ENCODE data around the gene RFX3. TPM values are rescaled to one million over a fixed set of nuclear protein-coding genes. Genes with fewer than 3 reads are reported as not detected.

The RFX3 gene
- total and polyA plus RNA-seq, 8 donors: 10.5 to 26.2 (median 17.4) TPM

DNA sequence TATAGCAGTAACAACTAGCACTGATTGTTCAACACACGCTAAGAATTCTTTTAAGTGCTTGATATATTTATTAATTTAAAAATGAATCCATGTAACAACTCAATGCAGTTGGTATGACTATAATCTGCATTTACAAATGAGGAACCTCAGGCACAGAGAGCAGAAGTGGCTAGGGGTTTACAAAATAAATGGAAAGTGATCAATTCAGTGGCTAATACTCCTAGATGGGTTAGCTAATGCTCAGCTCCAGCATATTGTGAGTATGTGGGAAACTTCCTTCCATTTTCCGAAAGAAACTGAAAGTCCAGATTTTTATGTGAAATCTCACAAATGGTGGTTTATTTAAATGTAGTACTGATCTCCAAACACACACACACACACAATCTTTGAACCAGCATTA is 128.0 kb downstream of the RFX3 start:
- no peak for ATAC-seq
- Histone ChIP-seq H3K4me3 (no peak overlapping the region), H3K4me1 (peaks cover 0 to 8% of the 10 kb centered on the region in 2 donors), H3K27me3 (no peaks in the 10 kb centered on the region), H3K9me3 (no peaks in the 10 kb centered on the region), H3K27ac (peak overlapping the region; percentile 34 to 84), H3K36me3 (peaks cover 0 to 8% of the 10 kb centered on the region in 2 donors)
- TF ChIP-seq, protein P1, sequence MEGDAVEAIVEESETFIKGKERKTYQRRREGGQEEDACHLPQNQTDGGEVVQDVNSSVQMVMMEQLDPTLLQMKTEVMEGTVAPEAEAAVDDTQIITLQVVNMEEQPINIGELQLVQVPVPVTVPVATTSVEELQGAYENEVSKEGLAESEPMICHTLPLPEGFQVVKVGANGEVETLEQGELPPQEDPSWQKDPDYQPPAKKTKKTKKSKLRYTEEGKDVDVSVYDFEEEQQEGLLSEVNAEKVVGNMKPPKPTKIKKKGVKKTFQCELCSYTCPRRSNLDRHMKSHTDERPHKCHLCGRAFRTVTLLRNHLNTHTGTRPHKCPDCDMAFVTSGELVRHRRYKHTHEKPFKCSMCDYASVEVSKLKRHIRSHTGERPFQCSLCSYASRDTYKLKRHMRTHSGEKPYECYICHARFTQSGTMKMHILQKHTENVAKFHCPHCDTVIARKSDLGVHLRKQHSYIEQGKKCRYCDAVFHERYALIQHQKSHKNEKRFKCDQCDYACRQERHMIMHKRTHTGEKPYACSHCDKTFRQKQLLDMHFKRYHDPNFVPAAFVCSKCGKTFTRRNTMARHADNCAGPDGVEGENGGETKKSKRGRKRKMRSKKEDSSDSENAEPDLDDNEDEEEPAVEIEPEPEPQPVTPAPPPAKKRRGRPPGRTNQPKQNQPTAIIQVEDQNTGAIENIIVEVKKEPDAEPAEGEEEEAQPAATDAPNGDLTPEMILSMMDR (IDR thresholded peaks at IDR 0.05): no peak
- DNase-seq: no peak
- intact Hi-C loops (cut with DNase I): no loop called here

DNA sequence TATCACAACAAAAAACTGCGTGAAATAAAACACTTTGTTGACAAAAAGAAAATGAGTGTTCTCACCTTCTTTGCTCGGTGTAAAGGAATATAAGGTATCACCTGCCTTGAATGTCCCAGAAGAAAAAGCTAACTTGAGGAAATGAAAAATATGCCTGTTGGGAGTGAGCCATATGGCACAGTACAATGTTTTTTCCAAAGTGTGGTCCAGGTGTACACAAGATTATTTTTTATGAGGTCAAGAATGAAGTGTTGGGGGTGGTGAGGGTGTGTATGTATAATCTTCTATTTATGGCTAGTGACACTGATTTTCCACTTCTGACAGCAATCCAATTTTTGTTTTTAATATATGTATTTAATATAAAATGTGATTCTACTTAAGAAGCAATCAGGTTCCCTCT is 134.4 kb downstream of the RFX3 start:
- no peaks in the 10 kb centered on the region for H3K4me1 ChIP-seq
- no peak for DNase-seq
- ATAC-seq: no peak
- no peak overlapping the region for H3K27ac ChIP-seq
- intact Hi-C loops (cut with DNase I): no loop called here
- TF ChIP-seq, protein P1 (IDR thresholded peaks at IDR 0.05): no peak
- no peaks in the 10 kb centered on the region for H3K27me3 ChIP-seq
- H3K4me3 ChIP-seq: no peak overlapping the region
- H3K9me3 ChIP-seq: no peaks in the 10 kb centered on the region
- peaks cover 0 to 21% of the 10 kb centered on the region in 2 donors for H3K36me3 ChIP-seq

DNA sequence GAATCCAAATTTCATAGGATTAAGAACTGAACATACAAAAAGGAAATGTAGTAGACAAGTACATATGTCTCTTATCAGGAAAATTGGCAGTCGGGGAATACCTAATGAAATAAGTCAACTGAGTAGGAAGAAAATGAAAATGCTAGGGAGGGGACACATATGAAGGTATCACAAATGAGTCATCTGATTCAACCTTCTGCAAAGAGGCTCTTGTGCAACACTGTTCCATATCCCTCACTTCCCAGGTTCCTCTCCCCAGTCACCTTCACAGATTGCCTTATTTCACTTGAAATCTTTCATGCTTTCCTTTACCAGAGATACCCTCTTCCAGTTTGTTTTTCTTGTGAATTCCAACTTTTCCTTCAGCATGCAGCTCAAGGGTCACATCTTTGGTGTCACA is 139.0 kb downstream of the RFX3 start:
- Histone ChIP-seq H3K4me3 (no peak overlapping the region), H3K36me3 (peaks cover 0 to 13% of the 10 kb centered on the region in 2 donors), H3K27me3 (no peaks in the 10 kb centered on the region), H3K4me1 (no peaks in the 10 kb centered on the region), H3K9me3 (no peaks in the 10 kb centered on the region), H3K27ac (no peak overlapping the region)
- TF ChIP-seq, protein P1 (IDR thresholded peaks at IDR 0.05): no peak
- ATAC-seq (no peak), DNase-seq (no peak)
- intact Hi-C loops (cut with DNase I): no loop called here

DNA sequence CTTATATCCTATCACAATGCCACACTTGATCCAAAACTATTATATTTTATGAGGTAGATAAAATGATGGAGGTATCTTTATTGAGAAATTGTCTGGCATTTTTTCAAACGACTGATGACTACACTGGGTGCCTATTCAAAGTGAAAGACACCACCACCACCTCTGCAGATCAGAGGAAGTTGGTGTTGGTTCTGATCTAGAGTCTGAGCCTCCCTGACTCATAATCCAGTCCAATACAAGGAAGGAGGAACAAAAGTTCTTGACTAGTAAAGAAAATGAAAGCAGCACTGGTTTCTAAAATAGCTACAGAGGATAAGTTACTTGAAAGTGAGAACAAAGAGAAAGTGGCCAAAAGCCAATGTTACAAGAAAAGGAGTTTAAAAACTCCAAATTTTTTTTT is 139.9 kb downstream of the RFX3 start:
- H3K27me3 ChIP-seq: no peaks in the 10 kb centered on the region
- no peaks in the 10 kb centered on the region for H3K9me3 ChIP-seq
- H3K4me1 ChIP-seq: no peaks in the 10 kb centered on the region
- DNase-seq: no peak
- intact Hi-C loops (cut with DNase I): no loop called here
- no peak for ATAC-seq
- H3K4me3 ChIP-seq: no peak overlapping the region
- no peak overlapping the region for H3K27ac ChIP-seq
- TF ChIP-seq, protein P1 (IDR thresholded peaks at IDR 0.05): no peak
- peaks cover 0 to 11% of the 10 kb centered on the region in 2 donors for H3K36me3 ChIP-seq

DNA sequence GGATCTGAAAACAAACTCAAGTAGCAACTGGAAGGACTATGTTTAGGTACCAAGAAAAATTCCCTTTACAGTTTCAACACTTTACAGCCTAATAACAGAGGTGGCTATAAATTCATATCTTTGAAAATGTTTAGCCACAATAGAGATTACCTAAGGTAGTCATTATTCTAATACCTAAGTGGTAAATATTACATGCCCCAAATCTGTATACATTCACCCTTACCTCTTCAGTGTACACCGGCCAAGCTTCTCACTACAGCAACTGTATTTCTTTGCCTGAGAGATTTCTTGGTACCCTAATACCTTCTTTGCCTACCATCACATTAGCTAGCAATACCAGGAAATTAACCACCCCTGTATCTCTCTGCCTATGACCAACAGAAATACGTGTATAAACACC is 154.0 kb downstream of the RFX3 start:
- intact Hi-C loops (cut with DNase I): no loop called here
- TF ChIP-seq, protein P1 (IDR thresholded peaks at IDR 0.05): no peak

More for the DNA sequence above, 154.0 kb downstream of the RFX3 start:
- H3K9me3 ChIP-seq: no peaks in the 10 kb centered on the region
- DNase-seq: no peak
- no peaks in the 10 kb centered on the region for H3K27me3 ChIP-seq
- H3K27ac ChIP-seq: no peak overlapping the region
- no peaks in the 10 kb centered on the region for H3K36me3 ChIP-seq
- no peaks in the 10 kb centered on the region for H3K4me1 ChIP-seq
- ATAC-seq: no peak
- H3K4me3 ChIP-seq: no peak overlapping the region

Data from left lung (tissue), 10 donors.